WTC11 (cell line): ENCODE measurements around the gene PHC2.

Source experiments
- GABPB1 ChIP-seq: sonication (generic); formaldehyde crosslinking; IDR thresholded peaks from 2 replicates; pipeline ENCODE4 v1.8.1; 2023; ENCODE audit warnings: mild to moderate bottlenecking, missing genetic modification reagents
- JAZF1 ChIP-seq: fragments of 250-450 bp; sonication (Bioruptor Pico); IDR thresholded peaks from 2 replicates; pipeline ENCODE4 v1.9.0; 2021; ENCODE audit warnings: moderate library complexity, mild to moderate bottlenecking, inconsistent platforms
- JUN ChIP-seq: sonication (generic); formaldehyde crosslinking; IDR thresholded peaks from 2 replicates; pipeline ENCODE4 v1.8.0; 2023; ENCODE audit warnings: mild to moderate bottlenecking, missing genetic modification reagents
- MYBL2 ChIP-seq: sonication (generic); formaldehyde crosslinking; IDR thresholded peaks from 2 replicates; pipeline ENCODE4 v1.8.1; 2023; ENCODE audit warnings: mild to moderate bottlenecking, moderate library complexity, missing genetic modification reagents
- PRDM15 ChIP-seq: sonication (generic); formaldehyde crosslinking; IDR thresholded peaks from 2 replicates; pipeline ENCODE4 v1.8.0; 2022; ENCODE audit warnings: missing genetic modification reagents
- SP1 ChIP-seq: sonication (generic); formaldehyde crosslinking; conservative IDR thresholded peaks from 2 replicates; pipeline ENCODE4 v1.8.1; 2022; ENCODE audit warnings: missing genetic modification reagents
- TP53 ChIP-seq: sonication (generic); formaldehyde crosslinking; IDR thresholded peaks from 2 replicates; pipeline ENCODE4 v1.8.1; 2023; ENCODE audit warnings: mild to moderate bottlenecking, missing genetic modification reagents
- ZNF138 ChIP-seq: sonication (generic); formaldehyde crosslinking; conservative IDR thresholded peaks from 2 replicates; pipeline ENCODE4 v1.8.1; 2022; ENCODE audit warnings: mild to moderate bottlenecking, moderate library complexity, missing genetic modification reagents
- ZNF232 ChIP-seq: sonication (generic); formaldehyde crosslinking; IDR thresholded peaks from 2 replicates; pipeline ENCODE4 v1.8.0; 2022; ENCODE audit warnings: mild to moderate bottlenecking, missing genetic modification reagents
- ZNF423 ChIP-seq: fragments of 250-450 bp; sonication (Bioruptor Pico); IDR thresholded peaks from 2 replicates; pipeline ENCODE4 v2.1.2; 2022; ENCODE audit warnings: mild to moderate bottlenecking, moderate library complexity
- TF ChIP-seq, protein P1 (sequence below): fragments of 200-600 bp; IDR thresholded peaks from 2 replicates; pipeline ENCODE4 v1.8.0; 2022; ENCODE audit warnings: antibody characterized with exemption
- TF ChIP-seq, protein P2 (sequence below): sonication (generic); formaldehyde crosslinking; IDR thresholded peaks from 2 replicates; pipeline ENCODE4 v1.8.1; 2022; ENCODE audit warnings: low read depth, missing genetic modification reagents, borderline replicate concordance
- TF ChIP-seq, protein P3 (sequence below): sonication (generic); formaldehyde crosslinking; IDR thresholded peaks from 2 replicates; pipeline ENCODE4 v1.8.1; 2022; ENCODE audit warnings: low read depth, mild to moderate bottlenecking, moderate library complexity, missing genetic modification reagents, borderline replicate concordance

DNA sequence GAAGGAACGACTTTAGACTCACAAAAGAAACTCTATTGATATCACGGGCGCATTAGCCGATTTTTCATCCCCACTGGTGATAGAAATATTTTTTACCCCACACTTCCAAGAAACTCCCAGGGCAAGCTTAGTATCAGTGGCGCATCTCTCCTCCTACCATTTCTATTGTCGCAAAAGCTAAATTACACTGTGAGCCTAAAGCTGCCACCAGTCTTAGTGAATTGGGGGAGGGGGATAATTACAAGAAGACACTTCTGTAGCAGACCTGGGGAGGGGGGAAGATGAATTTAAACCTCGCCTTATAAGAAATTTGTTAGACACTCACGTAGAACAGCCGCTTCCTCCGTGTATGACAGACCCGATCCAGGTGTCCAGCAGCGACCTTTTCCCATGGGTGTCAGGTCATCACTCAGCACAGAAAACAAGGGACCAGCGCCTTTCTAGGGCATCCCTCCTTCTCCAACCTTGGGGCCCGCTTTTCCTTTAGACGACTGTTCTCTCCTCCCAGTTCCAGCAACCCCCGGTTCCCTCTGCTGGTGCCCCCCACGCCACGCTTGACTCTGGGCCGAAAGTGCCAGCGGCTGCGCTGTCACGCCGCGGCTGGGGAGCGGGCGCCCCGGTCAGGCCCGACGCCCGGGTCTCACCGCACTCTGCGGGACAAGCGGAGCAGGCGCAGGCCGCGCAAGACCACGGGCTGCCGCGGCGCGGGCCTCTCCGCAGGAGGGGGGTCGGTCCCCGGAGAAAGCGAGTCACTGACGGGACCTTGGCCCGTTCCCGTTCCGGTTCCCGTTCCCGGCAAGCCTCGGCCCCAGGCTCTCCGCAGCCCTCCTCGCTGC, 821 bp downstream of the PHC2 start:
- TF ChIP-seq, protein P1, sequence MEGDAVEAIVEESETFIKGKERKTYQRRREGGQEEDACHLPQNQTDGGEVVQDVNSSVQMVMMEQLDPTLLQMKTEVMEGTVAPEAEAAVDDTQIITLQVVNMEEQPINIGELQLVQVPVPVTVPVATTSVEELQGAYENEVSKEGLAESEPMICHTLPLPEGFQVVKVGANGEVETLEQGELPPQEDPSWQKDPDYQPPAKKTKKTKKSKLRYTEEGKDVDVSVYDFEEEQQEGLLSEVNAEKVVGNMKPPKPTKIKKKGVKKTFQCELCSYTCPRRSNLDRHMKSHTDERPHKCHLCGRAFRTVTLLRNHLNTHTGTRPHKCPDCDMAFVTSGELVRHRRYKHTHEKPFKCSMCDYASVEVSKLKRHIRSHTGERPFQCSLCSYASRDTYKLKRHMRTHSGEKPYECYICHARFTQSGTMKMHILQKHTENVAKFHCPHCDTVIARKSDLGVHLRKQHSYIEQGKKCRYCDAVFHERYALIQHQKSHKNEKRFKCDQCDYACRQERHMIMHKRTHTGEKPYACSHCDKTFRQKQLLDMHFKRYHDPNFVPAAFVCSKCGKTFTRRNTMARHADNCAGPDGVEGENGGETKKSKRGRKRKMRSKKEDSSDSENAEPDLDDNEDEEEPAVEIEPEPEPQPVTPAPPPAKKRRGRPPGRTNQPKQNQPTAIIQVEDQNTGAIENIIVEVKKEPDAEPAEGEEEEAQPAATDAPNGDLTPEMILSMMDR, result no peak
- TF ChIP-seq PRDM15 (CRISPR knock-in tag), result no peak
- no peak for TF ChIP-seq TP53
- no peak for TF ChIP-seq ZNF423 (CRISPR knock-in tag)
- TF ChIP-seq JUN (CRISPR knock-in tag), result no peak
- TF ChIP-seq, protein P2, sequence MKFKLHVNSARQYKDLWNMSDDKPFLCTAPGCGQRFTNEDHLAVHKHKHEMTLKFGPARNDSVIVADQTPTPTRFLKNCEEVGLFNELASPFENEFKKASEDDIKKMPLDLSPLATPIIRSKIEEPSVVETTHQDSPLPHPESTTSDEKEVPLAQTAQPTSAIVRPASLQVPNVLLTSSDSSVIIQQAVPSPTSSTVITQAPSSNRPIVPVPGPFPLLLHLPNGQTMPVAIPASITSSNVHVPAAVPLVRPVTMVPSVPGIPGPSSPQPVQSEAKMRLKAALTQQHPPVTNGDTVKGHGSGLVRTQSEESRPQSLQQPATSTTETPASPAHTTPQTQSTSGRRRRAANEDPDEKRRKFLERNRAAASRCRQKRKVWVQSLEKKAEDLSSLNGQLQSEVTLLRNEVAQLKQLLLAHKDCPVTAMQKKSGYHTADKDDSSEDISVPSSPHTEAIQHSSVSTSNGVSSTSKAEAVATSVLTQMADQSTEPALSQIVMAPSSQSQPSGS (CRISPR knock-in tag), result no peak
- TF ChIP-seq, protein P3, sequence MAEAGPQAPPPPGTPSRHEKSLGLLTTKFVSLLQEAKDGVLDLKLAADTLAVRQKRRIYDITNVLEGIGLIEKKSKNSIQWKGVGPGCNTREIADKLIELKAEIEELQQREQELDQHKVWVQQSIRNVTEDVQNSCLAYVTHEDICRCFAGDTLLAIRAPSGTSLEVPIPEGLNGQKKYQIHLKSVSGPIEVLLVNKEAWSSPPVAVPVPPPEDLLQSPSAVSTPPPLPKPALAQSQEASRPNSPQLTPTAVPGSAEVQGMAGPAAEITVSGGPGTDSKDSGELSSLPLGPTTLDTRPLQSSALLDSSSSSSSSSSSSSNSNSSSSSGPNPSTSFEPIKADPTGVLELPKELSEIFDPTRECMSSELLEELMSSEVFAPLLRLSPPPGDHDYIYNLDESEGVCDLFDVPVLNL (CRISPR knock-in tag), result no peak
- no peak for TF ChIP-seq SP1 (CRISPR knock-in tag)
- no peak for TF ChIP-seq ZNF138 (CRISPR knock-in tag)
- TF ChIP-seq MYBL2, result no peak
- TF ChIP-seq JAZF1 (CRISPR knock-in tag), result no peak
- TF ChIP-seq GABPB1 (CRISPR knock-in tag), result no peak
- no peak for TF ChIP-seq ZNF232 (CRISPR knock-in tag)
